Upper lobe of left lung (tissue), 6 donors: ENCODE data around the gene RBFOX2. TPM values are rescaled to one million over a fixed set of nuclear protein-coding genes. Genes with fewer than 3 reads are reported as not detected.

ENCODE experiments used
- ATAC-seq, 2 donors: fragments of 200-7000 bp; cut with Tn5 transposase; one replicate each; pipeline ENCODE4 v1.9.1; 2022; ENCODE audit warnings: mild to moderate bottlenecking in 2 of 2, moderate library complexity in 2 of 2; ENCODE audit not compliant: low FRiP score in 2 of 2
- DNase-seq, 2 donors: peaks; one replicate each; pipeline ENCODE4 v3.0.0-alpha.2; 2019 to 2020
- H3K27ac ChIP-seq, 4 donors: fragments of 200-600 bp; sonication (generic); one replicate each; pipeline ENCODE4 v1.5.1; 2016 to 2019
- H3K27me3 ChIP-seq, 4 donors: fragments of 200-600 bp; sonication (generic); one replicate each; pipeline ENCODE4 v1.5.1; 2017 to 2019
- H3K36me3 ChIP-seq, 4 donors: fragments of 200-600 bp; sonication (generic); one replicate each; pipeline ENCODE4 v1.5.1; 2016 to 2019
- H3K4me1 ChIP-seq, 4 donors: fragments of 200-600 bp; sonication (generic); one replicate each; pipeline ENCODE4 v1.5.1; 2018 to 2019
- H3K4me3 ChIP-seq, 4 donors: fragments of 200-600 bp; sonication (generic); one replicate each; pipeline ENCODE4 v1.5.1; 2017 to 2019; ENCODE audit warnings: mild to moderate bottlenecking in 2 of 4, moderate library complexity in 1 of 4
- H3K9me3 ChIP-seq, 4 donors: fragments of 200-600 bp; sonication (generic); one replicate each; pipeline ENCODE4 v1.5.1; 2018 to 2019
- CTCF ChIP-seq, 6 experiments: fragments of 450-650 bp in 4 of 6; fragments of 200-600 bp in 2 of 6; sonication (generic) in 2 of 6; IDR thresholded peaks; one replicate each; pipeline ENCODE4 v1.5.1; 2016 to 2019; ENCODE audit warnings: antibody characterized with exemption in 6 of 6
- EP300 ChIP-seq, 4 donors: sonication (generic); formaldehyde crosslinking; IDR thresholded peaks; one replicate each; pipeline ENCODE4 v1.5.1; 2017; ENCODE audit warnings: antibody characterized with exemption in 4 of 4, control low read depth in 2 of 4
- POLR2A ChIP-seq, 4 donors: fragments of 450-650 bp; IDR thresholded peaks; one replicate each; pipeline ENCODE4 v1.5.1; 2016 to 2017; ENCODE audit warnings: antibody characterized with exemption in 4 of 4, mild to moderate bottlenecking in 2 of 4
- POLR2AphosphoS5 ChIP-seq, 2 donors: sonication (generic); formaldehyde crosslinking; IDR thresholded peaks; one replicate each; pipeline ENCODE4 v1.5.1; 2017; ENCODE audit warnings: antibody characterized with exemption in 2 of 2
- WGBS, 2 donors: methylation state at CpG; one replicate each; pipeline ENCODE4 v1.1.5; 2017 to 2018; 5-methylcytosine and 5-hydroxymethylcytosine counted together
- total RNA-seq, 6 donors: library from RNA; depleted of rRNA in 4 of 6; stranded (reverse); fragments of >200 nt in 4 of 6; gene quantifications; one replicate each; pipeline versions ENCODE4 v1.1.0 to v1.2.1, GENCODE V29; 2016 to 2021
- donor health status: DM: no; HTN: no; CAD: no; lungs with moderate emphysema.
- donor health status: DM: no; HTN: yes; CAD: no; lungs with severe emphysema.

Gene RBFOX2
- total RNA-seq, 6 donors from 2014 or later, result 47.8 to 86.4 (median 54.5) TPM

- 63 to 73% methylated on average over 2 of the region's 2 CpGs for WGBS, 2 donors
- H3K4me3 ChIP-seq, result no peak overlapping the region
- peak overlapping the region in 1 of 4 donors; percentile 49 for H3K27ac ChIP-seq
- H3K4me1 ChIP-seq, result peaks cover 29 to 46% (median 37%) of the 10 kb centered on the region in 4 donors
- H3K27me3 ChIP-seq, result no peaks in the 10 kb centered on the region
- TF ChIP-seq CTCF (IDR thresholded peaks at IDR 0.05), result no peak
- no peak for TF ChIP-seq POLR2A (IDR thresholded peaks at IDR 0.05)
- no peak for TF ChIP-seq EP300 (IDR thresholded peaks at IDR 0.05)
- no peak for TF ChIP-seq POLR2AphosphoS5 (IDR thresholded peaks at IDR 0.05)
- ATAC-seq (no peak), DNase-seq (no peak)
- H3K9me3 ChIP-seq, result no peaks in the 10 kb centered on the region
- H3K36me3 ChIP-seq, result no peaks in the 10 kb centered on the region
Measured at GRCh38 chr22:35911877-35912276, 116.7 kb downstream of the RBFOX2 start.

GRCh38 chr22:35910926-35911325 lies 117.7 kb downstream of the RBFOX2 start:
- DNase-seq (no peak), ATAC-seq (no peak)
- TF ChIP-seq CTCF (IDR thresholded peaks at IDR 0.05), result no peak
- TF ChIP-seq POLR2A (IDR thresholded peaks at IDR 0.05), result no peak
- no peak for TF ChIP-seq EP300 (IDR thresholded peaks at IDR 0.05)
- no peak for TF ChIP-seq POLR2AphosphoS5 (IDR thresholded peaks at IDR 0.05)
- peaks cover 29 to 42% (median 33%) of the 10 kb centered on the region in 4 donors for H3K4me1 ChIP-seq
- no peaks in the 10 kb centered on the region for H3K36me3 ChIP-seq
- WGBS, 2 donors, result 58 to 68% methylated on average over 2 of the region's 2 CpGs
- no peaks in the 10 kb centered on the region for H3K9me3 ChIP-seq
- H3K27ac ChIP-seq, result no peak overlapping the region
- no peaks in the 10 kb centered on the region for H3K27me3 ChIP-seq
- H3K4me3 ChIP-seq, result no peak overlapping the region

GRCh38 chr22:35910003-35910769 lies 118.4 kb downstream of the RBFOX2 start:
- Histone ChIP-seq H3K4me3 (no peak overlapping the region), H3K4me1 (peaks cover 24 to 37% (median 26%) of the 10 kb centered on the region in 4 donors), H3K27me3 (no peaks in the 10 kb centered on the region), H3K36me3 (no peaks in the 10 kb centered on the region), H3K9me3 (no peaks in the 10 kb centered on the region), H3K27ac (no peak overlapping the region)
- TF ChIP-seq CTCF (IDR thresholded peaks at IDR 0.05) (no peak), POLR2AphosphoS5 (IDR thresholded peaks at IDR 0.05) (no peak)
- no peak for ATAC-seq
- DNase-seq, result no peak
- 64 to 72% methylated on average over 4 of the region's 4 CpGs for WGBS, 2 donors

- no peaks in the 10 kb centered on the region for H3K9me3 ChIP-seq
- H3K4me1 ChIP-seq, result peaks cover 2 to 13% (median 9%) of the 10 kb centered on the region in 4 donors
- WGBS, 2 donors, result 93 to 96% methylated on average over 1 of the region's 1 CpG
- no peaks in the 10 kb centered on the region for H3K27me3 ChIP-seq
- no peak overlapping the region for H3K27ac ChIP-seq
- no peak for DNase-seq
- no peak overlapping the region for H3K4me3 ChIP-seq
- no peaks in the 10 kb centered on the region for H3K36me3 ChIP-seq
- no peak for TF ChIP-seq EP300 (IDR thresholded peaks at IDR 0.05)
- TF ChIP-seq POLR2AphosphoS5 (IDR thresholded peaks at IDR 0.05), result no peak
- TF ChIP-seq POLR2A (IDR thresholded peaks at IDR 0.05), result no peak
- TF ChIP-seq CTCF (IDR thresholded peaks at IDR 0.05), result no peak
- no peak for ATAC-seq
Measured at GRCh38 chr22:35905894-35906293, 122.7 kb downstream of the RBFOX2 start.

- Histone ChIP-seq H3K27ac (no peak overlapping the region), H3K36me3 (no peaks in the 10 kb centered on the region), H3K27me3 (no peaks in the 10 kb centered on the region), H3K9me3 (no peaks in the 10 kb centered on the region), H3K4me1 (peaks cover 7 to 23% (median 14%) of the 10 kb centered on the region in 4 donors), H3K4me3 (no peak overlapping the region)
- WGBS, 2 donors, result 84 to 86% methylated on average over 6 of the region's 6 CpGs
- DNase-seq (no peak), ATAC-seq (no peak)
- no peak for TF ChIP-seq CTCF (IDR thresholded peaks at IDR 0.05)
Measured at GRCh38 chr22:35904752-35905151, 123.9 kb downstream of the RBFOX2 start.
